KMS-11 (cell line): ENCODE results near the gene GARIN1A.

ENCODE experiments used
- H2AFZ ChIP-seq: fragments of 200-600 bp; sonication (generic); 2 replicates; pipeline ENCODE4 v1.6.1; 2016; ENCODE audit warnings: antibody characterized with exemption, mixed run types, low read depth
- H3K27ac ChIP-seq: fragments of 200-600 bp; sonication (generic); 2 replicates; pipeline ENCODE4 v1.6.1; 2016; ENCODE audit warnings: mild to moderate bottlenecking, mixed run types
- H3K27me3 ChIP-seq: fragments of 200-600 bp; sonication (generic); 2 replicates; pipeline ENCODE4 v1.6.1; 2017; ENCODE audit warnings: mild to moderate bottlenecking, low read depth, mixed run types, moderate library complexity; ENCODE audit not compliant: insufficient read depth
- H3K36me3 ChIP-seq: fragments of 200-600 bp; sonication (generic); 2 replicates; pipeline ENCODE4 v1.6.1; 2017; ENCODE audit warnings: mild to moderate bottlenecking, mixed run types; ENCODE audit not compliant: insufficient read depth
- H3K4me1 ChIP-seq: fragments of 200-600 bp; sonication (generic); 2 replicates; pipeline ENCODE4 v1.6.1; 2016; ENCODE audit warnings: mild to moderate bottlenecking, low read depth, mixed run types; ENCODE audit not compliant: poor library complexity, severe bottlenecking
- H3K4me2 ChIP-seq: fragments of 200-600 bp; sonication (generic); 2 replicates; pipeline ENCODE4 v1.7.0; 2016; ENCODE audit warnings: mild to moderate bottlenecking, mixed run types
- H3K4me3 ChIP-seq: fragments of 200-600 bp; sonication (generic); IDR thresholded peaks from 2 replicates; pipeline ENCODE4 v1.6.1; 2017; ENCODE audit warnings: low read depth, low read length, mixed read lengths; ENCODE audit not compliant: insufficient read depth
- H3K79me2 ChIP-seq: fragments of 200-600 bp; sonication (generic); 2 replicates; pipeline ENCODE4 v1.6.1; 2016; ENCODE audit warnings: low read depth, mixed run types; ENCODE audit not compliant: insufficient read depth
- H3K9ac ChIP-seq: fragments of 200-600 bp; sonication (generic); 2 replicates; pipeline ENCODE4 v1.6.1; 2016; ENCODE audit warnings: mild to moderate bottlenecking, mixed run types
- H4K20me1 ChIP-seq: fragments of 200-600 bp; sonication (generic); 2 replicates; pipeline ENCODE4 v1.6.1; 2016; ENCODE audit warnings: mild to moderate bottlenecking, mixed run types; ENCODE audit not compliant: insufficient read depth
- CTCF ChIP-seq: fragments of 200-600 bp; sonication (generic); conservative IDR thresholded peaks from 2 replicates; pipeline ENCODE4 v1.6.1; 2017; ENCODE audit warnings: low read depth, mild to moderate bottlenecking, antibody characterized with exemption, low read length, moderate library complexity, mixed read lengths

GARIN1A gene

GRCh38 chr7:128665057-128665456, 7.0 kb upstream of the GARIN1A start:
- no peak overlapping the region for H3K9ac ChIP-seq

GRCh38 chr7:128666200-128666599, 5.9 kb upstream of the GARIN1A start:
- Histone ChIP-seq H3K4me3 (no peak overlapping the region), H3K4me1 (no peaks in the 10 kb centered on the region), H3K36me3 (no peaks in the 10 kb centered on the region), H3K79me2 (no peaks in the 10 kb centered on the region), H3K27ac (no peak overlapping the region), H3K4me2 (no peak overlapping the region), H3K9ac (no peak overlapping the region), H2AFZ (no peak overlapping the region), H3K27me3 (no peaks in the 10 kb centered on the region), H4K20me1 (no peaks in the 10 kb centered on the region)
- no peak; the same call in 1 of the 2 replicates for TF ChIP-seq CTCF

More at GRCh38 chr7:128665057-128665456, 7.0 kb upstream of the GARIN1A start:
- H3K27me3 ChIP-seq, result no peaks in the 10 kb centered on the region
- TF ChIP-seq CTCF, result no peak
- H3K4me2 ChIP-seq, result no peak overlapping the region
- H2AFZ ChIP-seq, result no peak overlapping the region
- no peaks in the 10 kb centered on the region for H3K79me2 ChIP-seq
- H3K4me1 ChIP-seq, result no peaks in the 10 kb centered on the region
- no peaks in the 10 kb centered on the region for H3K36me3 ChIP-seq
- no peak overlapping the region for H3K4me3 ChIP-seq
- H4K20me1 ChIP-seq, result no peaks in the 10 kb centered on the region
- no peak overlapping the region for H3K27ac ChIP-seq

GRCh38 chr7:128672927-128673517, 930 bp downstream of the GARIN1A start:
- Histone ChIP-seq H2AFZ (no peak overlapping the region), H3K27ac (no peak overlapping the region), H3K36me3 (no peaks in the 10 kb centered on the region), H3K27me3 (no peaks in the 10 kb centered on the region; the same call in 1 of the 2 replicates), H3K4me2 (no peak overlapping the region), H3K9ac (no peak overlapping the region), H3K79me2 (no peaks in the 10 kb centered on the region), H3K4me3 (no peak overlapping the region), H3K4me1 (no peaks in the 10 kb centered on the region), H4K20me1 (no peaks in the 10 kb centered on the region)
- TF ChIP-seq CTCF, result no peak

GRCh38 chr7:128673571-128673970, 1.5 kb downstream of the GARIN1A start:
- no peak overlapping the region for H3K4me2 ChIP-seq
- no peaks in the 10 kb centered on the region for H3K36me3 ChIP-seq
- no peak overlapping the region for H2AFZ ChIP-seq
- no peak overlapping the region for H3K4me3 ChIP-seq
- H3K79me2 ChIP-seq, result no peaks in the 10 kb centered on the region
- no peaks in the 10 kb centered on the region; the same call in 1 of the 2 replicates for H3K27me3 ChIP-seq
- TF ChIP-seq CTCF, result no peak
- no peak overlapping the region for H3K9ac ChIP-seq
- H4K20me1 ChIP-seq, result no peaks in the 10 kb centered on the region
- H3K27ac ChIP-seq, result no peak overlapping the region
- H3K4me1 ChIP-seq, result no peaks in the 10 kb centered on the region
